NCI-H2029 (cell line): ENCODE data around the gene SMAD3.

Source experiments
- DNase-seq: peaks from one replicate; lab custom pipeline; 2025; lab: John Stamatoyannopoulos, UW

Gene SMAD3

DNA sequence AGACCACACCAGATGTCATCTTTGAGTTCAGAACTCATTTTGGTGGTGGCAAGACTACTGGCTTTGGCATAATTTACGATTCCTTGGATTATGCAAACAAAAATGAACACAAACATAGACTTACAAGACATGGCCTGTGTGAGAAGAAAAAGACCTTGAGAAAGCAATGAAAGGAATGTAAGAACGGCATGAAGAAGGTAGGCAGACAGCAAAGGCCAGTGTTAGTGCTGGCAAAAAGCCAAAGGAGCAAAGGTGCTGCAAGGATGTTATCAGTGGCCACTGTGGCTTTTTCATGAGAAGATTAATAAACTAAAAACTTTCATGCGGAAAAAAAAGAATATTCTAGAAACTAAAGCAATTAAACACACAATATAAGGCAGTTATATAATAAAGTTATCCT, 167.2 kb downstream of the SMAD3 start:
- DNase-seq: no peak

DNA sequence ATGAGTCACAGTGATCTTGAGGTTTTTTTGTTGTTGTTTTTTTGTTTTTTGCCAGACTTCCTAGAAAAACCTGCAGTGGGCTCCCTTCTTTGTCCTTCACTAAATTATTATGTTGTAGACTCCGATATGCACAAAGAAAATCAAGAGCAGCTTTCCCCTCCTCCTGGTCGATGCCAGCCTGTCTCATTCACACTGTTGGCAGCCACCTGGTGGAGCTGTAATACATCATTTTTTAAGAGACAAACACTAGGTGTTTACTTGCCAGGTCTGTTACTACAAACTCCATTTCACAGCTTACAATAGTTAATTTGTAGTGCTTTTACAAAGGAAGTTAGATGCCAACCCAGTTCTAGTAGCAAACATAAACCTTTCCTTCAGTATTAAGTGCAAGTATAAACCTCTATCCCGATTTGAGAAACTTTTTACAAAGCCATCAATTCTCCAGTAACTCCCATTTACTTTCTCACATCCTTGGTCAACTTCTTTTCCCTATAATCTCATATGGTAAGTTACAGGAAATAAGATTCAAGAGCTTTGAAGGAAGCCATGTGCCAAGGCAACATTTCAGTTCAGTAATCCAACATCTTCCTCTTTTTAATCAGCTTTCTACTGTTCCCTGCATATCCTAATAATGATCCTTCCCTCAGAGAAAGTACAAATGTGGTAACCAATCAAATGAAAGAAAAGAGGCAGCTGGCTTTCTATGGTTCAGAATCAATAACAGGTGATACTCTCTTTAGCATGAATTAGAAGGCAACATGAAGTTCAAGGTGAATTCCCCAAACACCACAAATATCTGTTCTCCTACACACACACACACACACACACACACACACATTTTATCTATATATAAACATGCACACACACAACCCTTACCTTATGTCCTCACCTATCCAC, 175.1 kb downstream of the SMAD3 start:
- DNase-seq: peak; percentile 11

DNA sequence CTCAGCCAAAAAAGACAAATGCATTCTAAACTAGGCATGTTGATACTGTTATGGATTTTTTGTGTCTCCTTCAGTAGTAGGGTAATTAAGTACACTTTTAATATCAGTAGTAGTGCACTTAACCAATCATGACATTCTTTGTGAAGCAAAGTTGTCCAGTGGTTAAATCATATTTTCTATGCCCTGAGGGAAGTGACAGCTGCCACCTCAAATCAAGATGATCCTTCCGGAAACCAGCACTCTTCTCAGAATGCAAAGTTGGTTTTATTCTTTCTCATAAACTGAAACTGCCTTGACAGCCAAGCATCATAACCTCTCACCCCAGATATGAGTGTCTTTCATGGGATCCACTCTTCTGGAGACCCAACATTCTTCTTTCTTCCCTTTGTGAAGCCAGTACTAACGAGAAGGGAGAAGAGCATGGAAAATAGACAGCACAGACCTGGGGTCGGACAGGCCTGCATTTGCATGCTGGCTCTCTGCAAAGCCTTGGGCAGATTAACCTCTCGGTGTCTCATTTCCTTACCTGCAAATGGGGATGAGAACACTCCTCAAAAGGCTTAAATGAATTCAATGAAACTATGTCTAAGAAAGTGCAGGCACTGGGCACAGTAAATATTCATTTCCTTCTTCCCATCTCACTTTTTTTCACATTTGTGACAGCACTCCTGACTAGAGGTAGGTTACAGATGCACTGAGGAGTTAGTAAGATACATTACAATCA, 175.9 kb downstream of the SMAD3 start:
- DNase-seq: no peak

DNA sequence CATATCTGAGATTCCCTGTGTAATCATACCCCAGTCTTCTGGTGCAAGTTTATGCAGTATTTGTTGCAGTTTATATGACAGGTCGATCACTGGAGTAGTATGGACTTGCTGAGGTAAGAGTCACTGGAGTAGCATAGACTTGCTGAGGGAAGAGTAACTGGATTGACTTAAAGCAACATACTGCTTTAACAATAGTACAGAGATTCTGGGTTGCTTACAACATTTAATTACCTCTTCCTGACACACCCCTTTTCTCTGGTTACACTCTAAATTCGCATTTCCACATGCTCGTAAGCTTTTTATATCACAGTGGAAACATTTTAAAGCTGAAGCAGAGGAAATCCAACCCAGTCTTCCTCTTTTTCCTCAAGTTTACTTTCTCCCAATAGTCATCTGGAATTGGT, 177.3 kb downstream of the SMAD3 start:
- no peak for DNase-seq
